ENCODE measurements around the gene FSD1. TPM values are rescaled to one million over a fixed set of nuclear protein-coding genes. Genes with fewer than 3 reads are reported as not detected.

Gene FSD1
- total and polyA plus RNA-seq, 10 of the 15 experiments (the other 5 are each of a cell fraction or from before 2014, with no cell fraction given) = 0.15 to 5.1 (median 4.0) TPM; not detected in 1

DNA sequence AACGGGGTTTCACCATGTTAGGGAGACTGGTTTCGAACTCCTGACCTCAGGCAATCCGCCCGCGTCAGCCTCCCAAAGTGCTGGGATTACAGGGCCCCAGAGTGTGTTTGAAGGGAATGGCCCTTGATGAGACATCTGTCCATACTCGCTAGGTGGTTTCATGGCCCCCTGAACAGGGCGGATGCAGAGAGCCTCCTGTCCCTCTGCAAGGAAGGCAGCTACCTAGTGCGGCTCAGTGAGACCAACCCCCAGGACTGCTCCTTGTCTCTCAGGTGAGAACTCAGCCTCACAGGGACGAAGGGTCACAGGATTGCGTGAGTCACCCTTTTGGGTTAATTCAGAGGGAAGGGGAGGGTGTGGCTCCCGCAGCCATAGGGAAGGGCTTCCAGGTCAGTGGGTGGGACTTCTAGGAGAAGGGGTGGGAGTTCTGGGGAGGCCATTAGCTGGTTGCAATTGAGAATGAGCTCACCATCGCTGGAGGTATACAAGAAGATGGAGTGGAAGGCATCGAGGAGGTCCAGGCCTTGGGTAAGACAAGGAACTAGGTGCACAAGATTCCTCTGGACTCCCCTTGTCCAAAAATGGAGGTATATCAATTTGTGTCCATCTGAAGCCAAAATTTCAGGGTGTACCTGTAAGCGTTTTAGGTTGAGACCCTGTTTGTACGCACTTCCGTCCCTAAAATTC lies 16.2 kb upstream of the FSD1 start (continued):
- TF ChIP-seq KDM1A (IDR thresholded peaks at IDR 0.05; ENCODE audit: borderline replicate concordance) (no peak), NRF1 (conservative IDR thresholded peaks at IDR 0.05; ENCODE audit: low read depth, low read length) (no peak), SPI1 (IDR thresholded peaks at IDR 0.05; ENCODE audit: borderline replicate concordance, insufficient read depth, low read depth, low read length) (no peak)
- TF ChIP-seq, protein P1, sequence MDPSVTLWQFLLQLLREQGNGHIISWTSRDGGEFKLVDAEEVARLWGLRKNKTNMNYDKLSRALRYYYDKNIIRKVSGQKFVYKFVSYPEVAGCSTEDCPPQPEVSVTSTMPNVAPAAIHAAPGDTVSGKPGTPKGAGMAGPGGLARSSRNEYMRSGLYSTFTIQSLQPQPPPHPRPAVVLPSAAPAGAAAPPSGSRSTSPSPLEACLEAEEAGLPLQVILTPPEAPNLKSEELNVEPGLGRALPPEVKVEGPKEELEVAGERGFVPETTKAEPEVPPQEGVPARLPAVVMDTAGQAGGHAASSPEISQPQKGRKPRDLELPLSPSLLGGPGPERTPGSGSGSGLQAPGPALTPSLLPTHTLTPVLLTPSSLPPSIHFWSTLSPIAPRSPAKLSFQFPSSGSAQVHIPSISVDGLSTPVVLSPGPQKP (IDR thresholded peaks at IDR 0.05; ENCODE audit: low read depth, low read length) = no peak
- TF ChIP-seq, protein P2, sequence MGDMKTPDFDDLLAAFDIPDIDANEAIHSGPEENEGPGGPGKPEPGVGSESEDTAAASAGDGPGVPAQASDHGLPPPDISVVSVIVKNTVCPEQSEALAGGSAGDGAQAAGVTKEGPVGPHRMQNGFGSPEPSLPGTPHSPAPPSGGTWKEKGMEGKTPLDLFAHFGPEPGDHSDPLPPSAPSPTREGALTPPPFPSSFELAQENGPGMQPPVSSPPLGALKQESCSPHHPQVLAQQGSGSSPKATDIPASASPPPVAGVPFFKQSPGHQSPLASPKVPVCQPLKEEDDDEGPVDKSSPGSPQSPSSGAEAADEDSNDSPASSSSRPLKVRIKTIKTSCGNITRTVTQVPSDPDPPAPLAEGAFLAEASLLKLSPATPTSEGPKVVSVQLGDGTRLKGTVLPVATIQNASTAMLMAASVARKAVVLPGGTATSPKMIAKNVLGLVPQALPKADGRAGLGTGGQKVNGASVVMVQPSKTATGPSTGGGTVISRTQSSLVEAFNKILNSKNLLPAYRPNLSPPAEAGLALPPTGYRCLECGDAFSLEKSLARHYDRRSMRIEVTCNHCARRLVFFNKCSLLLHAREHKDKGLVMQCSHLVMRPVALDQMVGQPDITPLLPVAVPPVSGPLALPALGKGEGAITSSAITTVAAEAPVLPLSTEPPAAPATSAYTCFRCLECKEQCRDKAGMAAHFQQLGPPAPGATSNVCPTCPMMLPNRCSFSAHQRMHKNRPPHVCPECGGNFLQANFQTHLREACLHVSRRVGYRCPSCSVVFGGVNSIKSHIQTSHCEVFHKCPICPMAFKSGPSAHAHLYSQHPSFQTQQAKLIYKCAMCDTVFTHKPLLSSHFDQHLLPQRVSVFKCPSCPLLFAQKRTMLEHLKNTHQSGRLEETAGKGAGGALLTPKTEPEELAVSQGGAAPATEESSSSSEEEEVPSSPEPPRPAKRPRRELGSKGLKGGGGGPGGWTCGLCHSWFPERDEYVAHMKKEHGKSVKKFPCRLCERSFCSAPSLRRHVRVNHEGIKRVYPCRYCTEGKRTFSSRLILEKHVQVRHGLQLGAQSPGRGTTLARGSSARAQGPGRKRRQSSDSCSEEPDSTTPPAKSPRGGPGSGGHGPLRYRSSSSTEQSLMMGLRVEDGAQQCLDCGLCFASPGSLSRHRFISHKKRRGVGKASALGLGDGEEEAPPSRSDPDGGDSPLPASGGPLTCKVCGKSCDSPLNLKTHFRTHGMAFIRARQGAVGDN (IDR thresholded peaks at IDR 0.05) = no peak
- TF ChIP-seq, protein P3, sequence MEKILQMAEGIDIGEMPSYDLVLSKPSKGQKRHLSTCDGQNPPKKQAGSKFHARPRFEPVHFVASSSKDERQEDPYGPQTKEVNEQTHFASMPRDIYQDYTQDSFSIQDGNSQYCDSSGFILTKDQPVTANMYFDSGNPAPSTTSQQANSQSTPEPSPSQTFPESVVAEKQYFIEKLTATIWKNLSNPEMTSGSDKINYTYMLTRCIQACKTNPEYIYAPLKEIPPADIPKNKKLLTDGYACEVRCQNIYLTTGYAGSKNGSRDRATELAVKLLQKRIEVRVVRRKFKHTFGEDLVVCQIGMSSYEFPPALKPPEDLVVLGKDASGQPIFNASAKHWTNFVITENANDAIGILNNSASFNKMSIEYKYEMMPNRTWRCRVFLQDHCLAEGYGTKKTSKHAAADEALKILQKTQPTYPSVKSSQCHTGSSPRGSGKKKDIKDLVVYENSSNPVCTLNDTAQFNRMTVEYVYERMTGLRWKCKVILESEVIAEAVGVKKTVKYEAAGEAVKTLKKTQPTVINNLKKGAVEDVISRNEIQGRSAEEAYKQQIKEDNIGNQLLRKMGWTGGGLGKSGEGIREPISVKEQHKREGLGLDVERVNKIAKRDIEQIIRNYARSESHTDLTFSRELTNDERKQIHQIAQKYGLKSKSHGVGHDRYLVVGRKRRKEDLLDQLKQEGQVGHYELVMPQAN (conservative IDR thresholded peaks at IDR 0.05) = no peak
